ENCODE measurements around the gene EDA.

DNA sequence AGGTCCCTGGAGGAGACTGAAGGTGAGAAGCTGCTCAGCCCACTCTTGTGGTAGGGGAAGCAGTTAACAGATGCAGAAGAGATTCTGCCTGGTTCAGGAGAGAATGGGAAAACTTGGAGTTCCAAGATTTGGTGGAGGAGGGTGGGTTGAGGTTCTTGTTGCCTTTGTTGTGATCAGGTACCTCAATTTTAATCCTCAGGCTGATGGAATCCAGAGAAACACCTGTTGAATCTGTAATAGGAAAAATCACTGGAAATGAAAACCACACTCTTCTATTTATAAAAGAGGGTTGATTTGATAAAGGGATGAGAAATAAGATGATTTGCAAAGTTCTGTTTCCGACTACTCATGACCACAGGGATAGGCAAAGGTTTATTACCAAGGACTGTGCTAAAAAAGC is 132.1 kb downstream of the EDA start:
- TF ChIP-seq, protein P1, sequence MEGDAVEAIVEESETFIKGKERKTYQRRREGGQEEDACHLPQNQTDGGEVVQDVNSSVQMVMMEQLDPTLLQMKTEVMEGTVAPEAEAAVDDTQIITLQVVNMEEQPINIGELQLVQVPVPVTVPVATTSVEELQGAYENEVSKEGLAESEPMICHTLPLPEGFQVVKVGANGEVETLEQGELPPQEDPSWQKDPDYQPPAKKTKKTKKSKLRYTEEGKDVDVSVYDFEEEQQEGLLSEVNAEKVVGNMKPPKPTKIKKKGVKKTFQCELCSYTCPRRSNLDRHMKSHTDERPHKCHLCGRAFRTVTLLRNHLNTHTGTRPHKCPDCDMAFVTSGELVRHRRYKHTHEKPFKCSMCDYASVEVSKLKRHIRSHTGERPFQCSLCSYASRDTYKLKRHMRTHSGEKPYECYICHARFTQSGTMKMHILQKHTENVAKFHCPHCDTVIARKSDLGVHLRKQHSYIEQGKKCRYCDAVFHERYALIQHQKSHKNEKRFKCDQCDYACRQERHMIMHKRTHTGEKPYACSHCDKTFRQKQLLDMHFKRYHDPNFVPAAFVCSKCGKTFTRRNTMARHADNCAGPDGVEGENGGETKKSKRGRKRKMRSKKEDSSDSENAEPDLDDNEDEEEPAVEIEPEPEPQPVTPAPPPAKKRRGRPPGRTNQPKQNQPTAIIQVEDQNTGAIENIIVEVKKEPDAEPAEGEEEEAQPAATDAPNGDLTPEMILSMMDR (IDR thresholded peaks at IDR 0.05): no peak
- TF ChIP-seq POLR2A (IDR thresholded peaks at IDR 0.05): no peak
